ENCODE data around the gene SRM. TPM values are rescaled to one million over a fixed set of nuclear protein-coding genes. Genes with fewer than 3 reads are reported as not detected.
"Not testable (repeated sequence)": the region's sequence is repeated elsewhere in the genome, so short reads cannot be mapped to it uniquely, and the experiment has no call there.

The SRM gene
- polyA plus RNA-seq, 3 donors, result 23.2 to 43.2 (median 37.6) TPM

DNA sequence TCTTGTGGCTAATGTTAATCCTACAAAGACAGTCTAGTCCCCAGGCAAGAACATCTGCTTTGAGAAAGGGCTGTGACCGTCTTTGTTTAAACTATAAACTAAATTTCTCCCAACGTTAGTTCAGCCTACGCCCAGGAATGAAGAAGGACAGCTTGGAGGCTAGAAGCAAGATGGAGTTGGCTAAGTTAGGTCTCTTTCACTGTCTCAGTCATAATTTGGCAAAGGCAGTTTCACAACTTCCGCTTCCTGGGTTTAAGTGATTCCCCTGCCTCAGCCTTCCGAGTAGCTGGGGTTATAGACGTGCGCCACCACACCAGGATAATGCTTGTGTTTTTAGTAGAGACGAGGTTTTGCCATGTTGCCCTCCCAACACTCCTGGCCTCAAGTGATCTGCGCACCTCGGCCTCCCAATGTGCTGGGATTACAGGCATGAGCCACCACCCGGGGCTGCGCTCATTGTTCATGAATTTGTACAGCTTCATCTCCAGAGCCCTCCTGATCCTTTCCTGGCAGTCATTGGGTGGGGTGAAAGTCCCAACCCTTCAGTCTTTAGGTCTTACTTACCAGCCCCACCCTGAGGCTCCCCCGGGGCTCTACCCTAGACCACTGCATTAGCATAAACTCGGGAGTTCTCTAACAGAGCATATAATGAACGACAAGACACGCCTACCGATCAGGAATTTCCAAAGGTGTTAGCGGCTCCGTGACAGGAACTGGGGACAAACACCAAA lies 7.9 kb downstream of the SRM start:
- Histone ChIP-seq H2AFZ (ENCODE audit: insufficient read depth, low read depth, low read length, poor library complexity, severe bottlenecking) (peak overlapping the region; percentile 87), H4K20me1 (ENCODE audit: insufficient read depth, low read length) (no peaks in the 10 kb centered on the region), H3K27me3 (ENCODE audit: control insufficient read depth in 2 of 2, insufficient read depth in 2 of 2, low read length in 2 of 2) (no peaks in the 10 kb centered on the region), H3K4me1 (ENCODE audit: control insufficient read depth in 1 of 2, insufficient read depth in 2 of 2, low read length in 2 of 2) (peaks cover 10 to 19% of the 10 kb centered on the region in 2 donors), H3K4me3 (replicated peaks in 1 of 3; ENCODE audit: low read depth in 2 of 3, low read length in 3 of 3) (no peak overlapping the region), H3K4me2 (replicated peaks; ENCODE audit: extremely low read depth, low read length, poor library complexity, severe bottlenecking) (peak overlapping the region; percentile 27), H3K9ac (ENCODE audit: insufficient read depth, low read length, poor library complexity, severe bottlenecking) (peak overlapping the region; percentile 33), H3K79me2 (ENCODE audit: insufficient read depth, low read length) (no peaks in the 10 kb centered on the region), H3K36me3 (replicated peaks in 1 of 2; ENCODE audit: control insufficient read depth in 1 of 2, insufficient read depth in 2 of 2, low read length in 2 of 2) (peaks cover 10 to 25% of the 10 kb centered on the region in 2 donors), H3K9me3 (replicated peaks in 1 of 2; ENCODE audit: control insufficient read depth in 1 of 2, insufficient read depth in 1 of 2, low read length in 2 of 2) (no peaks in the 10 kb centered on the region), H3K27ac (ENCODE audit: low read depth in 1 of 2, low read length in 2 of 2) (peak overlapping the region in 1 of 2 donors; percentile 24)
- H3K9me3 Mint-ChIP-seq, result peaks cover 0 to 6% (median 0%) of the 10 kb centered on the region in 7 donors
- peak overlapping the region in 6 of 7 donors; percentile 37 to 83 (median 73) for H3K27ac Mint-ChIP-seq
- no peak for TF ChIP-seq CTCF (IDR thresholded peaks at IDR 0.05)
- peaks cover 0 to 6% (median 5%) of the 10 kb centered on the region in 3 donors for H3K27me3 Mint-ChIP-seq (ENCODE audit: low read depth in 3 of 3)
- peak; percentile 55 to 73 (median 68) for DNase-seq
- intact Hi-C loops (cut with micrococcal nuclease), result no loop called here
- WGBS (ENCODE audit: insufficient coverage), result 33% methylated on average over 10 of the region's 19 CpGs
- H3K4me3 Mint-ChIP-seq, result peak overlapping the region; percentile 64 to 81
- peaks cover 21% of the 10 kb centered on the region for H3K4me1 Mint-ChIP-seq
- peaks cover 15 to 28% of the 10 kb centered on the region in 2 donors for H3K36me3 Mint-ChIP-seq

- intact Hi-C loops (cut with micrococcal nuclease); H3K27me3 ChIP-seq (ENCODE audit: control insufficient read depth in 2 of 2, insufficient read depth in 2 of 2, low read length in 2 of 2); H3K9me3 Mint-ChIP-seq; H3K4me3 ChIP-seq (replicated peaks in 1 of 3; ENCODE audit: low read depth in 2 of 3, low read length in 3 of 3); H3K9me3 ChIP-seq (replicated peaks in 1 of 2; ENCODE audit: control insufficient read depth in 1 of 2, insufficient read depth in 1 of 2, low read length in 2 of 2); H3K79me2 ChIP-seq (ENCODE audit: insufficient read depth, low read length); H3K4me2 ChIP-seq (replicated peaks; ENCODE audit: extremely low read depth, low read length, poor library complexity, severe bottlenecking); H3K27me3 Mint-ChIP-seq (ENCODE audit: low read depth in 3 of 3); H4K20me1 ChIP-seq (ENCODE audit: insufficient read depth, low read length); H3K9ac ChIP-seq (ENCODE audit: insufficient read depth, low read length, poor library complexity, severe bottlenecking); H3K27ac ChIP-seq (ENCODE audit: low read depth in 1 of 2, low read length in 2 of 2); H3K4me3 Mint-ChIP-seq; DNase-seq: not testable (repeated sequence)
- Mint-ChIP-seq H3K27ac (peak overlapping the region in 3 of 7 donors; percentile 41 to 58 (median 50)), H3K4me1 (peaks cover 21% of the 10 kb centered on the region), H3K36me3 (peaks cover 9 to 21% of the 10 kb centered on the region in 2 donors)
- Histone ChIP-seq H3K36me3 (replicated peaks in 1 of 2; ENCODE audit: control insufficient read depth in 1 of 2, insufficient read depth in 2 of 2, low read length in 2 of 2) (peaks cover 7 to 17% of the 10 kb centered on the region in 2 donors), H2AFZ (ENCODE audit: insufficient read depth, low read depth, low read length, poor library complexity, severe bottlenecking) (peak overlapping the region; percentile 87), H3K4me1 (ENCODE audit: control insufficient read depth in 1 of 2, insufficient read depth in 2 of 2, low read length in 2 of 2) (peaks cover 10 to 19% of the 10 kb centered on the region in 2 donors)
- WGBS (ENCODE audit: insufficient coverage), result 100% methylated on average over 3 of the region's 10 CpGs
These were observed 8.7 kb downstream of the SRM start for GRCh38 chr1:11051121-11051520.

Measured in CD14-positive monocyte (primary cell).